CD4-positive, alpha-beta T cell treated with Interleukin-6 for 4 hours (primary cell): Measurements from ENCODE around the gene DOCK2.
"Not testable (repeated sequence)": the region's sequence is repeated elsewhere in the genome, so short reads cannot be mapped to it uniquely, and the experiment has no call there.

Experiments used
- DNase-seq: peaks from one replicate; pipeline ENCODE4 v3.0.0-alpha.2; 2020; ENCODE audit warnings: mixed read lengths

DOCK2 gene

GRCh38 chr5:169723103-169723831, 86.2 kb downstream of the DOCK2 start:
- no peak for DNase-seq

- no peak for DNase-seq
Measured at GRCh38 chr5:169724303-169725087, 87.4 kb downstream of the DOCK2 start.

- DNase-seq: not testable (repeated sequence)
Measured at GRCh38 chr5:169725665-169726064, 88.6 kb downstream of the DOCK2 start.

DNA sequence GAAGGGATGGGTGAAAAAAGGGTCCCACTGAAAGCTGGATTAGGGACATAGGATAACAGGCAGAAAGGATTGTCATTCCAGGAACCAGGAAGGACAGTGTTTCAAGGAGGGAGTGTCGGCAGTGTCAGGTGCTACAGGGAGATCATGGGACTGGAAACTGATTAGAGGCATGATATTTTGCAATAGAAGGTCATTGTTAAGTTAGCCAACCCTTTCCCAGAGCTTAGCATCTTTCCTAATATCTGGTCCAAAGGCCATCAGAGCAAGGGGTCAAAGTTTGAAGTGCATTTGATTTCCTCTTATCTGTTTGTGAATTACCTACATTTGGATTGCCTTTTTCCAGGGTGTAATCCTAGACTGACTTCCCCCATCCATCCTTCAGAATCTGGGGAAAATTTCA, 91.3 kb downstream of the DOCK2 start:
- no peak for DNase-seq

- no peak for DNase-seq
Measured at GRCh38 chr5:169731221-169731620, 94.1 kb downstream of the DOCK2 start.

- no peak for DNase-seq
Measured at GRCh38 chr5:169732841-169733240, 95.8 kb downstream of the DOCK2 start.

GRCh38 chr5:169735913-169736312, 98.8 kb downstream of the DOCK2 start:
- no peak for DNase-seq

- no peak for DNase-seq
Measured at GRCh38 chr5:169736653-169737052, 99.6 kb downstream of the DOCK2 start.

DNA sequence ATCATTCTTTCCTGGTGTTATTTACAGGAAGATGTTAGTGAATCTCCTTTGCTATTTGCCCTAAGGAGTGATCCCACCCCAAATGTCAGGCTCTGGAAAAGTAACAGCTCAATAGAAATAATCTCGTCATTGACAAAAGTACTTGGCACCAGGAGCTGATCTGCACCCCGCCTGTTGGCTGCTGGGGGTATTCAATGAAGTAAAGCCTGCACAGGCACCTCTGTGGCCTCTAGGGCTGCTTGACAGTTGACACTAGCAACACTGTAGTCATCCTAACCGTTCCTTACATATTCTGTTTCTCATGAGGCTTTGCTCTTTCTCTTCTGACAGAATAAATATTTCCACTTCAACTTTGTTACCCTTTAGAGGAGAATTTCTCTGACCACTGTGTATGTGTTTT, 103.4 kb downstream of the DOCK2 start:
- no peak for DNase-seq

GRCh38 chr5:169742771-169743296, 105.8 kb downstream of the DOCK2 start:
- DNase-seq: no peak

DNA sequence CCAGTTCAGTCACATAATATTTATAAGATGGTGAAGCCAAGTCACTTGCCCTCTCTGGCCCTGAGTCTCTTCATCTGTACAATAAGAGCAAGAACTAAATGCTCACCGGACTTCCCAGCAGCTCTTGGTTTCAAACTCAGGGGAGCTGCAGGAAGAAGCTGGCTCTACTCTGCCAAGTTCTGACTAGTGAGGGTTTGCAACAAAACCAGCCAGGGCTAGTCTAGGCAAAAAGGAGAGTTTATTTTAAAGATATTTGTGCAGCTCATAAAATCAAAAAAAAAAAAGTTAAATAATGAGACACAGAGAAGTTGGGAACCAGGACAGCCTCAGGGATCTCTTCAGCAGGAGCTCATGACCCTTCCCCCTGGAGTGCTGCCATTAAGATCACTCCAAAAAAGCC, 107.3 kb downstream of the DOCK2 start:
- DNase-seq: no peak

DNA sequence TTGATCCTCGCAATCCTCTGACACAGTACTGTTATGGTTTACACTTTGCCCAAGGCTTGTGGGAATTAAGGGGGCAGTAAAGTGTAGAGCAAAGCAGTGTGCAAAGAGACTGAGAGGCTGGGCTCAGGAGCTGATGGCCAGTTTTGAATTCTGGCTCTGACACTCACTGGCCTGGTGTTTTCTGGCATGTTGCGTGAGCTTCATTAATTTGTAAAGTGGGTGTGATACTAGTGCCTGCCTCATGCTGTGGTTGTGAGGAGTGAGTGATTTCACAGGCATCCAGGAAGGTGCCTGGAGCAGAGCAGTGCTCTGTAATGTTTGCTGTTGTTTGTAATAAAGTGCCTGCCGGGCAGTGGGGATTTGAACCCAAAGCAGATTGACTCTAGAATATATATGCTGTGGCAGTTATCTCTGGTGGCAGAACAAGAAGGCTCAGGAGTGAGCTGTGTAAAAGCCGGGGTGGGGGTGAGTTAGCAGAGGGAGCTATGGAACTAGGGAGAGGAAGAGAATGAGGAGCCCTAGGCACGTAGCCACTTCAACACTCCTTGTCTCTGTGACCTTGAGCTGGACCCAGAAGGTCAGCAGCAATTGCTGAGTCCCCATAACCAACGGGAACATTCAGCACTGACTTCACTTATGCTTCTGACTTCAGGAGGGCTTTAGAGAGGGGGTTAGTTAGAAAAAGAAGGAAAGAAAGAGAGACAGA, 108.5 kb downstream of the DOCK2 start:
- no peak for DNase-seq

DNA sequence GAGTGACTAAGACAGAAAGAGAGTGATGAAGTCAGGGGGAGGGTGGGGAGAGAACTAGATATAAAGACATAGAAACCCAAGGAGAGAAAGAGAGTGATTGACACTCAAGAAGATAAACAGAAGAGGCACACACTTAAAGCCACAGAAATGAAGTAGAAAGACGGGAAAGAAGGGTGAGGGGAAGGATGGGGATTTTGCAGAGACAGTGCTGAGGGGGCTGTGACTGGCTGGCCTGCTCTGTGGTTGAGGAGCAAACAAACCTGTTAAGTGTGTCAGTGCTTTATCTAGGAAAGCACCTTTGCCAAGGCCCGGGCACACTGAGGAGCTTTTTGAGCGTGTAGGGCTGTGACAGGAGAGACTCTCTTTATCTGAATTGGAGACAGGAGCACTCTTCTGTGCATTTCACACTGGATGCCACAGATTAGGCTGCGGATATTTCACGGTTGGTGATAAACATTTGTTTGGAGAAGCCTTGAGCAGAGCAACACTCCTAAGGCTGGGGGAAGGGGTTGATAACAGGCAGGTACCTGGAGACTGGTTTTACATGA, 109.1 kb downstream of the DOCK2 start:
- DNase-seq: no peak

GRCh38 chr5:169748174-169748573, 111.1 kb downstream of the DOCK2 start:
- DNase-seq: no peak

DNA sequence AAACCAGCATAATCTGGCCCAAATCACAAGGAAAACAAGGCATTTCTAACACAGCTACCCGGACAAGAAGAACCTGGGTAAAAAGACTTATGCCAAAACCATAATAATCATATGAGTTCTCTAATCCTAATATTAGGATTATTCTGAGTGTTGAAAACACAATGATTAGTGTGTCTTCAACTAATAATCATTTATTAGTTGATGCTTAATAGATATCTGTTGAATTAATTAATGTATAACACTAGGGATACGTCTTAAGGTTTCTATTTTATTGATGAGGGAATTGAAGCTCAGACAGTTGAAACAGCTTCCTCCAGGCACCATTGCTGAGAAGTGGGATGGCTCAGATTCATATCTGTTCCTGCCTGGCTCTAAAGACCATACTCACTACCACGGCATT, 112.2 kb downstream of the DOCK2 start:
- no peak for DNase-seq

GRCh38 chr5:169751490-169751889, 114.4 kb downstream of the DOCK2 start:
- no peak for DNase-seq

- DNase-seq: not testable (repeated sequence)
Measured at GRCh38 chr5:169752566-169752965, 115.5 kb downstream of the DOCK2 start.

DNA sequence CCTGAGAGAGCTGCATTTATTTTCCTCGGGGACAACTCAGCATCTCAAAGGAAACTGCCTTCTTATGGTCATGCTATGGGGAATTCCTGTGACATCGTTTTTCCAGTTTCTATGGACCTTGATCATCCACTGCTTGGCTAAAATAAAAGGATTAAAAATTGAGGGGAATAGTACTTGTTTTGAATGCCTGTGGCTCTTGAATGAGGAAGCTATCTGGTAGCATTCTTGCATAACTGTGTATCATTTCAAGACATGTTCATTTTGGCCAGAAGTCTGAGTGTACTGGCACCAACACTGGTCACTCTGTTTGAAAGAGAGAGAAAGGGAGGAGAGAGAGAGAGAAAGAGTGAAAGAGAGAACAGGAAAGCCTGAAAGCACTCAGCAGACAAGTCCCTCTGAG, 116.7 kb downstream of the DOCK2 start:
- DNase-seq: no peak

- DNase-seq: no peak
Measured at GRCh38 chr5:169754737-169755136, 117.7 kb downstream of the DOCK2 start.

DNA sequence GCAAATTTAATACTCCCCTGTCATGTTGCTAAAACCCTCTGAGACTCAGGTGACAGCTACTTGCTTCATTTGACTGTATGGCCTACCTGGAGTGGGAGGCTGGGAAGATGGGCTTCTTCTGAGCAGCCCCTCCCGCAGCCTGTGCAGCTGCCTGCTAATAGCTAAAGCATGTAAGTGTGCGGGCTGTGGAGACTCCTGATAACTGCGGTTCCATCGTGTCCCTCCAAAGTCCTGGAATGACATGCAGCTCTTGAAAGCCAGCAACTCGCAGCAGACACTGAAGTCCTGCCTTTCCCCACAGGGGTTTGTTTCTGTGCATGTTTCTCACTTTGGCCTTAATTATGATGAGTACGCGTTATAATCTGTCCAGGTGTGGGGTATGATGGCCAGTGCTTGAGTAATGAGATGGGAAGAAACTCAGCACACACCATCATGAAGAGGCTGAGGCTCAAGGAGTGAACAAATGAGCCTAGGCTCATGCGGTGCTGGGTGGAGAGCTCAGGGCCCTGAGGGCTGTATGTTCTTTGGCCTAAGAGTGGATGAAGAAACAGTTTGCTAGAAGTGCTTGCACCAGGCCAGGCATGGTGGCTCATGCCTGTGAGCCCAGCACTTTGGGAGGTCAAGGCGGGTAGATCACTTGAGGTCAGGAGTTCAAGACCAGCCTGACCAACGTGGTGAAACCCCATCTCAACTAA, 119.1 kb downstream of the DOCK2 start:
- DNase-seq: no peak

DNA sequence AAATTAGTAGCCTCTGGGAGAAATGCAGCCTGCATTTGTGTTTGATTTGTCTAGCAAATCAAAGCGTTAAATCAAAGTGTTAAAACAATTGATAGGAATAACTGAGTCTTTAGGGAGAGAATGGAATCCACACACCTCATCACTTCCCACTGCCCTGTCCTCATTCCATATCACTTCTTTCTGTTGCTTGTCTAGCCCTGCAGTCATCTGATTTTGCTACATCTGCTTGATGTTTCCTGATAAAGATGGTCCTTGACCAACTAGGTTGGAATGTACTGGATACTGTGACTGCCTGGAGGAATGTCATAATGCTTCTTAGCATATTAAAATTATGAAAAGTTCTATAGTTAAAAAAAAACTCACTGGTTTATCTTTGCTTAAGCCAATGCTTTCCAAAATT, 119.9 kb downstream of the DOCK2 start:
- DNase-seq: no peak

DNA sequence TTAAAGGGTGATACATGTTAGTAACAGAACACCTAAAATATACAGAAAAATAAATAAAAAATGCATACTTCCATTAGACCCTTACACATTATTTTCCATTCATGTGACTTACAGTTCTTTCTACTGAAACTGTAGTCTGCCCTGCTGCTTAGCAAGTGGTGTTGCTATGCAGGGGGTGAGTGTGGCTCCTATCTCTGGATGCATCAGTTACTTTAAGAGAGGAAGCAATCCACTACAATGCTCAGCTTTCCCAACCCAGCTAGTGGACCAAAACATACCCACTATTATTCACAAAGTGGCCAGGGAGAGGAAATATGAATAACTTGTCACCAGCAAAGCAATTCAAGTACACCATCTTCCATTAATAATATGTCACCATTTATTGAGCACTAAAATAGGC, 121.8 kb downstream of the DOCK2 start:
- DNase-seq: no peak

GRCh38 chr5:169760229-169760628, 123.2 kb downstream of the DOCK2 start:
- no peak for DNase-seq
